Ishikawa (cell line): ENCODE data around the gene YWHAQ.

Experiments
- CEBPB ChIP-seq: IDR thresholded peaks from 2 replicates; pipeline ENCODE4 v1.6.1; 2012
- EGR1 ChIP-seq: IDR thresholded peaks from 2 replicates; pipeline ENCODE4 v1.6.1; 2012
- TAF1 ChIP-seq: IDR thresholded peaks from 2 replicates; pipeline ENCODE4 v1.6.1; 2012; ENCODE audit warnings: low read depth, mild to moderate bottlenecking

- no peak for TF ChIP-seq EGR1
- TF ChIP-seq CEBPB, result no peak
- TF ChIP-seq TAF1, result no peak
These were observed 48.2 kb downstream of the YWHAQ start for GRCh38 chr2:9582624-9583023.
